ENCODE measurements around the gene COMMD6.

COMMD6 gene

DNA sequence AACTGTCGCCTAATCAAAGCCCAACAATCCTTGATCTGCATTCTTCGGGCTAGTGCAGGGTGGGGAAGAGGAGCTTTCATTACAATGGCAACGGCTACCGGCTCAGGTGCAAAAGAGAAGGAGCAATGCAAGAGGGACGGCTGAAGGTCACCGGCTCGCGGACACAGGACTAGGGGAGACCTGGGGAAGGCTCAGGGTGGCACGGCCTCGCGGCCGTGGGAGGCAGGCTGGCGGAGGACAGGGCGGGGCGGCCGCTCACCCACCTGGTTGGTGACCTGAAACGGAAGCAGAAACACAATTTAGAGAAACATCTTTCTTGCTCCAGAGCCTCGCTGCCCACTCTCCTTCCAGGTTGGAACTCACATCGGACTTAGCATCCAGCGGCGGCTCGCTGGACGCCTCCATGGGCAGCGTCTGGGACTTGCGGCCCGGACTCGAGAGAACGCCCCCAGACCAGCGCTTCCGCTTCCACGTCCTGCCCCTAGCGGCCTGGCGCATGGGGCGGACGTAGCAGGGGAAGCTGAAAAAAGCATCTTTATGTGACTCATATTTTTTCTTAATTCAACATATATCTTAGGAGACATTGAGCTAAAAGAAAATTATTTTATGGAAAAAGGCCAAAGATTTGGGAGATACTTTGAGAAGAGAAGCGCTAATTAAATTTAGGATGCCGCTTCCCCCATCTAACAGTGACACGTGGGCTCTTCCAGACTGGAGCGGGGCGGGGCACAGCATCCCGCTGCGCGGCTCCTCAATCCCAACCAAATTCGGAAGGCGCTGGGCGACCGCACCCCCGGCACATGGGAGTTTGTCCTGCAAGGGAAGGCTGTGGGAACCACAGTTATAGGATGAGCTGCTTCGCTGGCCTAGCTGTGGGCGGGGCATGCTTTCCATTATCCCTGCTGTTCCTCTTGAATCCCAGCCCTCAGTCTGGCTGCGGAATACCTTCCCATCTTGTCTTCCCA lies at the start of gene COMMD6:
COMMD6 (minus strand) TSS at position 441 of the 965 bp plus-strand sequence; CDS start at position 405, 36 bp downstream.
- H3K27me3 Mint-ChIP-seq (ENCODE audit: low read depth, poor library complexity), result no peaks in the 10 kb centered on the region
- H3K4me3 Mint-ChIP-seq, result peak within 1 kb of the TSS; percentile 99
- H3K4me1 Mint-ChIP-seq, result peaks cover 33% of the 10 kb centered on the region
- TF ChIP-seq, protein P1, sequence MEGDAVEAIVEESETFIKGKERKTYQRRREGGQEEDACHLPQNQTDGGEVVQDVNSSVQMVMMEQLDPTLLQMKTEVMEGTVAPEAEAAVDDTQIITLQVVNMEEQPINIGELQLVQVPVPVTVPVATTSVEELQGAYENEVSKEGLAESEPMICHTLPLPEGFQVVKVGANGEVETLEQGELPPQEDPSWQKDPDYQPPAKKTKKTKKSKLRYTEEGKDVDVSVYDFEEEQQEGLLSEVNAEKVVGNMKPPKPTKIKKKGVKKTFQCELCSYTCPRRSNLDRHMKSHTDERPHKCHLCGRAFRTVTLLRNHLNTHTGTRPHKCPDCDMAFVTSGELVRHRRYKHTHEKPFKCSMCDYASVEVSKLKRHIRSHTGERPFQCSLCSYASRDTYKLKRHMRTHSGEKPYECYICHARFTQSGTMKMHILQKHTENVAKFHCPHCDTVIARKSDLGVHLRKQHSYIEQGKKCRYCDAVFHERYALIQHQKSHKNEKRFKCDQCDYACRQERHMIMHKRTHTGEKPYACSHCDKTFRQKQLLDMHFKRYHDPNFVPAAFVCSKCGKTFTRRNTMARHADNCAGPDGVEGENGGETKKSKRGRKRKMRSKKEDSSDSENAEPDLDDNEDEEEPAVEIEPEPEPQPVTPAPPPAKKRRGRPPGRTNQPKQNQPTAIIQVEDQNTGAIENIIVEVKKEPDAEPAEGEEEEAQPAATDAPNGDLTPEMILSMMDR (IDR thresholded peaks at IDR 0.05), result peak; percentile 11
- peak; percentile 77 for DNase-seq
- H3K27ac Mint-ChIP-seq, result peak within 1 kb of the TSS; percentile 100
- H3K36me3 Mint-ChIP-seq (ENCODE audit: low read depth), result peaks cover 39% of the 10 kb centered on the region
- H3K9me3 Mint-ChIP-seq, result peaks cover 4% of the 10 kb centered on the region

DNA sequence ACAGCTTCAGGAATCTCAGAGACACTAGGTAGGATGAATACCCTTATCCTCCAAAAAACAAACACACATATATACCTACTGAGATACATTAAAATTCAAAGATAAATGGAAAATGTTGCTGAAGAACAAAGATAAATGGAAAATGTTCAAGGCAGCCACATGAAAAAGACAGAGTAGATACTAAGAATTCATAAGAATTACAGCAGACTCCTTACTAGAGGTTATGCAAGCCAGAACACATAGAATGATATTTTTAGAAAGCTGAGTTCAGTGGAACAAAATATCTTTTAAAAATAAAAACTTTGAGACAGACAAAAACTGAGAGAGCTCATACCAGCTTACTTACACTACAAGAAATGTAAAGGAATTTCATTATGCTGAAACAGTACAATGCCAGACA lies 47.5 kb upstream of the COMMD6 start:
- no peaks in the 10 kb centered on the region for H3K4me1 Mint-ChIP-seq
- TF ChIP-seq, protein P1 (IDR thresholded peaks at IDR 0.05), result no peak
- H3K36me3 Mint-ChIP-seq (ENCODE audit: low read depth), result peaks cover 52% of the 10 kb centered on the region
- H3K27me3 Mint-ChIP-seq (ENCODE audit: low read depth, poor library complexity), result no peaks in the 10 kb centered on the region
- H3K4me3 Mint-ChIP-seq, result no peak overlapping the region
- no peak for DNase-seq
- H3K27ac Mint-ChIP-seq, result no peak overlapping the region
- H3K9me3 Mint-ChIP-seq, result peaks cover 19% of the 10 kb centered on the region

DNA sequence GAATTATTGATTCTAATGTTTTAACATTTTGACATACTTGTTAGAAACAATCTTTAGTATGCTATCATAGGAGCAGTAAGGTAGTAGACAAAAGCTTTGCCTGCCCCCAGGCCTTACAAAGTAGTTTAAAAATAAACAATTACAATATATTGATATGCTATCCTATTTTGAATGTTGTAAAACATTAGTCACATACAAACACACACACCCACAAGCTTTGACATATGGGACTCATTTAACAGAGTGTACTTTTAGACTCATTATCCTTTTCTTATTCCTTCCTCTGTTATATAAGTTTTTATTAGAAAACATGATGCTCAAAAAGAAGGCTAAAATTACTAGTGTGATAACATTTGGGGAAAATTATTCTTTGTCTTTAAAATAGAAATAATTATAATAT lies 45.5 kb upstream of the COMMD6 start:
- TF ChIP-seq, protein P1 (IDR thresholded peaks at IDR 0.05), result no peak
- Mint-ChIP-seq H3K4me3 (no peak overlapping the region), H3K4me1 (no peaks in the 10 kb centered on the region), H3K36me3 (ENCODE audit: low read depth) (peaks cover 46% of the 10 kb centered on the region), H3K27ac (no peak overlapping the region), H3K27me3 (ENCODE audit: low read depth, poor library complexity) (no peaks in the 10 kb centered on the region), H3K9me3 (peaks cover 19% of the 10 kb centered on the region)
- DNase-seq, result no peak

DNA sequence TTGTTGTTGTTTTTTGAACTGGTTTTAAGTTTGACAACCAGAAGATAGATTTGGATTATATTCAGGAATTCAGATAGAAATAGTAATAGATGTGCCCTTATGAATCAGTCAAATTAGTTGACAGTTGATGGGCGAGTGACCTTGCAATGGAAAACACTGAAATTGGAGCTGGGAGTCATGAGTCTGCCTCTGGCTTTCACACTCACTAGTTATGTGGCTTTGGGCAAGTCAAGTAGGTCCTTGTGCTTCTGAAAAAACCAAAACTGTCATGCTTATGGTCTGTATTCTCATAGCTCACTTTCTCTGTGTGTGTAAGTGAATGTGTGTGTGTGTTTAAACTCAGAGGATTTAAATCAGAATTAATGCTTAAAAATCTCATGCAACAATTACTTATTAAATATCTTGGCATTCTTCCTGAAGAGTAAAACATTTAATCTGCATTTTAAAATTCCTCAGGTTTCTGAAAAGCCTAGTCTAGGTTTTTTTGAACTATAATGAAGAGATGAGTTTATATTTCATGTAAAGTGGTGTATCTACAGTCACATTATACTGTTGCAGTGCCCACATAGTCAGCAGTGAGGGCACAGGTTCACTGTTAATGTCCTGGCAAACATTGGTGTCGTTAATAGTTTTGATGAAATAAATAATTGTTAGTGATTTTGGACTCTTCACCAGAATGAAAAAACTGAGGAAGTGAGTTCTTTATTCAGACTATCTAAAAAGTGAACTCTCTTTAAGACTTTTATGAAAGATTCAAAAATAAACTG lies 44.4 kb upstream of the COMMD6 start:
- Mint-ChIP-seq H3K4me3 (no peak overlapping the region), H3K36me3 (ENCODE audit: low read depth) (peaks cover 46% of the 10 kb centered on the region), H3K27me3 (ENCODE audit: low read depth, poor library complexity) (no peaks in the 10 kb centered on the region), H3K9me3 (peaks cover 19% of the 10 kb centered on the region), H3K4me1 (no peaks in the 10 kb centered on the region), H3K27ac (no peak overlapping the region)
- no peak for DNase-seq
- TF ChIP-seq, protein P1 (IDR thresholded peaks at IDR 0.05), result no peak

DNA sequence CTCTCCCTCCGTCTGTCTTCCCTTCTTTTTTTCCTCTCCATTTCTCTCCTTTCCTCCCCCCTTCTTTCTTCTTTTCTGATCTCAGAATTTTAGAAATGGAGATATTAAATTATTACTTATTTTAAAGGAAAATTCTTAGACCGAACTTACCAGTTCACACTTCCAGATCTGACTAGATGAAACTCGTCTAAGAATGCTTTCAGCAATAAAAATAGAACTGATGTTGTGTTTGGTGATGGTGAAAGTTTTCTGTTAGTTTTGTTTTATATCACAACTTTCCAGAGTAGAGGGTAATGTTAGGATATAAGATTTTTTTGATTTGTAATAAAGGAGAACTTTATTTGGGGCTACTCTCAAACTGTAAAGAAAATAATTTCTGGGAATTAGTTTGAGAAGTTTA lies 41.9 kb upstream of the COMMD6 start:
- no peaks in the 10 kb centered on the region for H3K4me1 Mint-ChIP-seq
- peaks cover 12% of the 10 kb centered on the region for H3K9me3 Mint-ChIP-seq
- no peak overlapping the region for H3K27ac Mint-ChIP-seq
- H3K27me3 Mint-ChIP-seq (ENCODE audit: low read depth, poor library complexity), result no peaks in the 10 kb centered on the region
- DNase-seq, result no peak
- TF ChIP-seq, protein P1 (IDR thresholded peaks at IDR 0.05), result no peak
- H3K36me3 Mint-ChIP-seq (ENCODE audit: low read depth), result peaks cover 46% of the 10 kb centered on the region
- no peak overlapping the region for H3K4me3 Mint-ChIP-seq
